Heart left ventricle (tissue), 13 donors: ENCODE measurements around the gene IFT43.
"Not testable (repeated sequence)": the region's sequence is repeated elsewhere in the genome, so short reads cannot be mapped to it uniquely, and the experiment has no call there.

ENCODE experiments used
- CTCF ChIP-seq, 12 donors: fragments of 200-600 bp; sonication (generic) in 4 of 12; IDR thresholded peaks; one replicate each; pipeline versions ENCODE4 v1.5.0 to v1.8.0; 2018 to 2022; ENCODE audit warnings: antibody characterized with exemption in 12 of 12, mild to moderate bottlenecking in 5 of 12
- POLR2A ChIP-seq, 2 donors: fragments of 450-650 bp; IDR thresholded peaks; one replicate each; pipeline ENCODE4 v1.6.1; 2017; ENCODE audit warnings: antibody characterized with exemption in 2 of 2, mild to moderate bottlenecking in 2 of 2, moderate library complexity in 2 of 2
- donor health status: ischemic (EF 13 %, LVEDD 7.1; RV severe dilation, severe dysfunction).
- donor health status: DM: no; HTN: yes; CAD: no.
- donor health status: DM: no; HTN: no; CAD: no.
- donor health status: ischemic (EF 25% LVEDD 6.9; RV normal size, moderate dysfunction).
- donor health status: ischemic (EF 25% LVEDD 5.7; RV mildly dilated, moderate dysfunction).
- donor health status: ischemic (EF 35%, LVEDD 5.7; RV mildly dilated, moderate dysfunction).
- donor health status: nonischemic (EF 11% LVEDD 7.7; RV severe dilation, severe dysfunction).
- donor health status: DM: yes; HTN: yes; CAD: no.
- donor health status: PGD.
- donor health status: ischemic (EF 29% LVEDD 5.4; RV normal size, mild dysfunction).
- donor health status: nonischemic (EF 23%, LVEDD 6.1; RV moderate dilation, normal function).

- TF ChIP-seq CTCF, POLR2A (IDR thresholded peaks at IDR 0.05): not testable (repeated sequence)
Measured at GRCh38 chr14:76009627-76010026, 24.1 kb downstream of the IFT43 start.
